OCI-LY1 (cell line): ENCODE results near the gene HBA1.
"Not testable (repeated sequence)": the region's sequence is repeated elsewhere in the genome, so short reads cannot be mapped to it uniquely, and the experiment has no call there.

Experiments
- H2AFZ ChIP-seq: fragments of 200-600 bp; sonication (generic), shearing (Covaris generic); 2 replicates; pipeline ENCODE4 v1.6.0; 2014; ENCODE audit warnings: antibody characterized with exemption, mild to moderate bottlenecking, low read length
- H3F3A ChIP-seq: fragments of 200-600 bp; sonication (generic), shearing (Covaris generic); 2 replicates; pipeline ENCODE4 v1.6.0; 2014; ENCODE audit warnings: mild to moderate bottlenecking, antibody characterized with exemption, low read length, moderate library complexity; ENCODE audit not compliant: insufficient read depth
- H3K27ac ChIP-seq: fragments of 200-600 bp; sonication (generic); 2 replicates; pipeline ENCODE4 v1.5.1; 2014; ENCODE audit warnings: low read length, mixed run types, mild to moderate bottlenecking, low read depth; ENCODE audit not compliant: poor library complexity, severe bottlenecking
- H3K27me3 ChIP-seq: fragments of 200-600 bp; sonication (generic); 2 replicates; pipeline ENCODE4 v1.6.0; 2014; ENCODE audit warnings: antibody characterized with exemption, mild to moderate bottlenecking, low read length, moderate library complexity; ENCODE audit not compliant: insufficient read depth
- H3K36me3 ChIP-seq: fragments of 200-600 bp; sonication (generic); 2 replicates; pipeline ENCODE4 v1.6.1; 2014; ENCODE audit warnings: mild to moderate bottlenecking, antibody characterized with exemption, low read length, moderate library complexity, mixed read lengths; ENCODE audit not compliant: insufficient read depth
- H3K4me1 ChIP-seq: fragments of 200-600 bp; sonication (generic); 2 replicates; pipeline ENCODE4 v1.5.1; 2014; ENCODE audit warnings: mild to moderate bottlenecking, low read length, moderate library complexity; ENCODE audit not compliant: insufficient read depth, severe bottlenecking
- H3K4me2 ChIP-seq: fragments of 200-600 bp; sonication (generic), shearing (Covaris generic); 2 replicates; pipeline ENCODE4 v1.6.1; 2014; ENCODE audit warnings: low read length
- H3K4me3 ChIP-seq: fragments of 200-600 bp; sonication (generic); 2 replicates; pipeline ENCODE4 v1.5.1; 2014; ENCODE audit warnings: low read length, low read depth, mild to moderate bottlenecking, mixed read lengths; ENCODE audit not compliant: poor library complexity, severe bottlenecking
- H3K79me2 ChIP-seq: fragments of 200-600 bp; shearing (Covaris generic); 2 replicates; pipeline ENCODE4 v1.6.1; 2016; ENCODE audit warnings: mixed run types, low read length, mixed read lengths; ENCODE audit not compliant: insufficient read depth
- H3K9ac ChIP-seq: fragments of 200-600 bp; sonication (generic), shearing (Covaris generic); 2 replicates; pipeline ENCODE4 v1.6.1; 2014; ENCODE audit warnings: mild to moderate bottlenecking, low read length, mixed read lengths
- H3K9me2 ChIP-seq: fragments of 200-600 bp; sonication (generic), shearing (Covaris generic); 2 replicates; pipeline ENCODE4 v1.6.1; 2014; ENCODE audit warnings: low read depth, mild to moderate bottlenecking, low read length, mixed read lengths
- H3K9me3 ChIP-seq: fragments of 200-600 bp; shearing (Covaris generic); 2 replicates; pipeline ENCODE4 v1.6.1; 2014; ENCODE audit warnings: low read length, mixed read lengths
- H4K20me1 ChIP-seq: fragments of 200-600 bp; sonication (generic), shearing (Covaris generic); 2 replicates; pipeline ENCODE4 v1.6.0; 2016; ENCODE audit warnings: mild to moderate bottlenecking, low read length; ENCODE audit not compliant: insufficient read depth
- CTCF ChIP-seq: fragments of 200-600 bp; sonication (generic), shearing (Covaris generic); IDR thresholded peaks from 2 replicates; pipeline ENCODE4 v1.5.1; 2017; ENCODE audit warnings: mild to moderate bottlenecking, antibody characterized with exemption, low read length, moderate library complexity, mixed read lengths
- EZH2 ChIP-seq: fragments of 200-600 bp; sonication (generic), shearing (Covaris generic); IDR thresholded peaks from 2 replicates; pipeline ENCODE4 v1.8.0; 2017; ENCODE audit warnings: borderline replicate concordance, mixed run types, mild to moderate bottlenecking, antibody characterized with exemption, low read length, moderate library complexity, mixed read lengths

HBA1 gene

GRCh38 chr16:160691-161190, 15.7 kb upstream of the HBA1 start:
- Histone ChIP-seq H3K36me3 (no peaks in the 10 kb centered on the region), H2AFZ (no peak overlapping the region), H3K79me2 (no peaks in the 10 kb centered on the region), H3K4me2 (no peak overlapping the region), H4K20me1 (no peaks in the 10 kb centered on the region), H3F3A (no peaks in the 10 kb centered on the region), H3K9me3 (no peaks in the 10 kb centered on the region), H3K27ac (no peak overlapping the region), H3K4me3 (no peak overlapping the region), H3K9me2 (no peaks in the 10 kb centered on the region), H3K4me1 (no peaks in the 10 kb centered on the region), H3K9ac (no peak overlapping the region), H3K27me3 (peaks cover 6% of the 10 kb centered on the region; the same call in 1 of the 2 replicates)
- TF ChIP-seq CTCF (no peak), EZH2 (no peak)

- Histone ChIP-seq H3F3A (no peaks in the 10 kb centered on the region), H3K27me3 (no peaks in the 10 kb centered on the region; the same call in 1 of the 2 replicates), H3K79me2 (no peaks in the 10 kb centered on the region), H3K4me2 (no peak overlapping the region), H4K20me1 (no peaks in the 10 kb centered on the region), H3K4me1 (no peaks in the 10 kb centered on the region), H3K9me3 (no peaks in the 10 kb centered on the region), H3K9ac (no peak overlapping the region), H3K36me3 (no peaks in the 10 kb centered on the region), H3K4me3 (no peak overlapping the region), H2AFZ (no peak overlapping the region), H3K27ac (no peak overlapping the region), H3K9me2 (no peaks in the 10 kb centered on the region)
- no peak for TF ChIP-seq CTCF
Observed at GRCh38 chr16:162271-162991, 14.0 kb upstream of the HBA1 start.

- not testable (repeated sequence) for H3K27ac ChIP-seq, H3K9ac ChIP-seq, H4K20me1 ChIP-seq, H3K27me3 ChIP-seq, H3F3A ChIP-seq, H3K4me2 ChIP-seq, H3K9me3 ChIP-seq, H3K9me2 ChIP-seq, H3K79me2 ChIP-seq, H3K4me1 ChIP-seq, H2AFZ ChIP-seq, H3K36me3 ChIP-seq, H3K4me3 ChIP-seq
Observed at GRCh38 chr16:163139-163538, 13.3 kb upstream of the HBA1 start.

DNA sequence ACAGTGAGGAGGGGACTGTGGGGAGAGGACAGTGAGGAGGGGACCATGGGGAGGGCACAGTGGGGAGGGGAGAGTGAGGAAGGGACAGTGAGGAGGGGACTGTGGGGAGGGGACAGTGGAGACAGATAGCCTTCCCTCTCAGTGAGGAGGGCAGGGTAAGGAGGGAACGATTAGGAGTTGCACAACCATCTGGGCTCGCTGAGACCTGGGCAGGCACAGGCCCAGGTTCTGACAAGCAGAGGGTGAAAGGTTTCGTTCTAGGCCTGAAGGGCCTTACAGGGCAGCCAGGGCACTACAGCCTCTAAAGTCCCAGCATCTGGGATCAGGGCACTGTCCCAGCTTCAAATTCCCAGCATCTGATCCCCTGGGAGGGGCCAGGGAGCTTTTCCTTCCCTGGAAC, 12.8 kb upstream of the HBA1 start:
- H3K9me3 ChIP-seq, H3K36me3 ChIP-seq, H3K4me1 ChIP-seq, H3K79me2 ChIP-seq, H3K4me3 ChIP-seq, H3F3A ChIP-seq, H3K27ac ChIP-seq, H3K9ac ChIP-seq, H3K9me2 ChIP-seq, H2AFZ ChIP-seq, H3K4me2 ChIP-seq, H4K20me1 ChIP-seq, H3K27me3 ChIP-seq: not testable (repeated sequence)

- H3K36me3 ChIP-seq, H3K9me3 ChIP-seq, H3K79me2 ChIP-seq, H3K27me3 ChIP-seq, H3K9ac ChIP-seq, H3K4me2 ChIP-seq, H3K27ac ChIP-seq, H3K9me2 ChIP-seq, H3F3A ChIP-seq, H2AFZ ChIP-seq, H3K4me1 ChIP-seq, H3K4me3 ChIP-seq, H4K20me1 ChIP-seq: not testable (repeated sequence)
Observed at GRCh38 chr16:164134-164823, 12.2 kb upstream of the HBA1 start.
